Right lobe of liver (tissue), 4 donors: ENCODE measurements around the gene CLDN7.

Experiments used
- CTCF ChIP-seq, 4 donors: fragments of 200-600 bp in 3 of 4; fragments of 450-650 bp in 1 of 4; IDR thresholded peaks; one replicate each; pipeline versions ENCODE4 v1.5.1 to v1.8.0; 2016 to 2022; ENCODE audit warnings: antibody characterized with exemption in 4 of 4, mild to moderate bottlenecking in 2 of 4
- POLR2A ChIP-seq: fragments of 450-650 bp; IDR thresholded peaks from one replicate; pipeline ENCODE4 v1.6.1; 2017; ENCODE audit warnings: antibody characterized with exemption, mild to moderate bottlenecking
- donor health status: DM: no; HTN: no; CAD: no.
- donor health status: DM: no; HTN: no; CAD: no.
- donor health status: DM: no; HTN: yes; CAD: no.

- TF ChIP-seq CTCF (IDR thresholded peaks at IDR 0.05) (no peak), POLR2A (no peak)
Measured at GRCh38 chr17:7243453-7243729, 18.9 kb downstream of the CLDN7 start.
